Fibroblast of mammary gland (primary cell): ENCODE results near the gene COX7C.
"Not testable (repeated sequence)": the region's sequence is repeated elsewhere in the genome, so short reads cannot be mapped to it uniquely, and the experiment has no call there.

ENCODE experiments used
- DNase-seq: peaks from one replicate; pipeline ENCODE4 v3.0.0-alpha.2; 2010; ENCODE audit warnings: low read depth
- H3K4me3 ChIP-seq: 2 replicates; pipeline ENCODE4 v1.5.1; 2011; ENCODE audit warnings: low read depth, mild to moderate bottlenecking, low read length, moderate library complexity; ENCODE audit not compliant: control insufficient read depth
- TF ChIP-seq, protein P1 (sequence below): conservative IDR thresholded peaks from 2 replicates; pipeline ENCODE4 v1.5.1; 2011; ENCODE audit warnings: low read depth, low read length, inconsistent platforms; ENCODE audit not compliant: control insufficient read depth, insufficient read depth

Gene COX7C

DNA sequence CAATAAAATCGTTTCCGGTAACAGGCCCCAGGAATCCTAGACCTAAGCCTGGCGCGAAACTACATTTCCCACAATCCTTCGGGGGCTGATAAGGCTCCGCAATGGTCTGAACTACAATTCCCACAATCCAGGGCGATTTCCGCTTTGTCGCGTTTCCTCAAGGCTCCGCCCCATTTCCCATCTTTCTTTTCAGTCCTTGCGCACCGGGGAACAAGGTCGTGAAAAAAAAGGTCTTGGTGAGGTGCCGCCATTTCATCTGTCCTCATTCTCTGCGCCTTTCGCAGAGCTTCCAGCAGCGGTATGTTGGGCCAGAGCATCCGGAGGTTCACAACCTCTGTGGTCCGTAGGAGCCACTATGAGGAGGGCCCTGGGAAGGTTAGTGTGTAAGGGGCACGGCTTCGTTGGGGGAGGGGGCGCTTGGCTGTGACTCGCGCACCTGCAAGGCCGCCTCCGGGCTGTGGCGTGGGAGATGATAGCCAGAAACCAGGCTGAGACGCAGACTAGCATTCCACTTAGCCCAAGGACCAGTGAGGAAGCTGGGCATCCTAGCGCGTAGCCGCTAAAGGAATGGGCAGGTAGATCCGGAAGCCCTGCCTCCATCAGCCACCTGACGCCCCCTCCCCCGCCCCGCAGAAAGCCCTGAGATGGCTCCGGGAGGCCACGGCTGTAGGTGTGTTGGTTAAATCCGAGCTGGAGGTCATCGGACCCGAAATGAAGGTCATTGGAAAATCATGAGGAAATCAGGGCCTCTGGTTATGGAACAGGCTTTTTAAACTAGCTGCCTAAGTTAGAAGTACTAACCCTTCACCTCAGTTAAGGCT is at the start of gene COX7C:
Gene COX7C, plus strand, starts transcription at position 186 of the 821 bp plus-strand sequence. Its CDS starts 115 bp downstream, at position 301.
- peak within 1 kb of the TSS; percentile 99 for H3K4me3 ChIP-seq
- peak; percentile 96 for DNase-seq
- TF ChIP-seq, protein P1, sequence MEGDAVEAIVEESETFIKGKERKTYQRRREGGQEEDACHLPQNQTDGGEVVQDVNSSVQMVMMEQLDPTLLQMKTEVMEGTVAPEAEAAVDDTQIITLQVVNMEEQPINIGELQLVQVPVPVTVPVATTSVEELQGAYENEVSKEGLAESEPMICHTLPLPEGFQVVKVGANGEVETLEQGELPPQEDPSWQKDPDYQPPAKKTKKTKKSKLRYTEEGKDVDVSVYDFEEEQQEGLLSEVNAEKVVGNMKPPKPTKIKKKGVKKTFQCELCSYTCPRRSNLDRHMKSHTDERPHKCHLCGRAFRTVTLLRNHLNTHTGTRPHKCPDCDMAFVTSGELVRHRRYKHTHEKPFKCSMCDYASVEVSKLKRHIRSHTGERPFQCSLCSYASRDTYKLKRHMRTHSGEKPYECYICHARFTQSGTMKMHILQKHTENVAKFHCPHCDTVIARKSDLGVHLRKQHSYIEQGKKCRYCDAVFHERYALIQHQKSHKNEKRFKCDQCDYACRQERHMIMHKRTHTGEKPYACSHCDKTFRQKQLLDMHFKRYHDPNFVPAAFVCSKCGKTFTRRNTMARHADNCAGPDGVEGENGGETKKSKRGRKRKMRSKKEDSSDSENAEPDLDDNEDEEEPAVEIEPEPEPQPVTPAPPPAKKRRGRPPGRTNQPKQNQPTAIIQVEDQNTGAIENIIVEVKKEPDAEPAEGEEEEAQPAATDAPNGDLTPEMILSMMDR = no peak

- DNase-seq, H3K4me3 ChIP-seq: not testable (repeated sequence)
Measured at GRCh38 chr5:86569522-86570426, 48.0 kb upstream of the COX7C start.

GRCh38 chr5:86570427-86571083 is 47.2 kb upstream of the COX7C start:
- DNase-seq = no peak
- H3K4me3 ChIP-seq = no peak overlapping the region
- TF ChIP-seq, protein P1 = no peak

GRCh38 chr5:86571109-86571508 is 46.6 kb upstream of the COX7C start:
- DNase-seq, H3K4me3 ChIP-seq: not testable (repeated sequence)

GRCh38 chr5:86572825-86573517 is 44.8 kb upstream of the COX7C start:
- TF ChIP-seq, protein P1 = no peak
- no peak overlapping the region for H3K4me3 ChIP-seq
- DNase-seq = no peak

DNA sequence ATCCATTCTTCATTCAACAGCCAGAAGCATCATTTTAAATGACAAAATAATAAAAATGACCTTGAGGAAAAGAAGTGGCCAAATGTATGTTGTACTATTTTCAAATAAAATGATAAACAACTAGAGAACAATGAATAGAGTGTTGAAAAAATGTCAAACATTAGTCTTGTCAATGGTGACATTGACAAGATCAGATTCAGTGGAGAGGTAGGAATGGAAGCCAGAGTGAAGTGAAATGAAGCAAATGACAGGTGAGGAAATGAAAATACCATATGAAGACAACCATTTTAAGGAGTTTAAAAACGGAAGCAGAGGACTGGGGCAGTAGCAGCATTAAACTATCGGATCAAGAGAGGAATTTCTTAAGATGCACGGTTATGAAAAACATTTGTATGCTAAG is 38.2 kb upstream of the COX7C start:
- DNase-seq = no peak
- TF ChIP-seq, protein P1 = no peak

DNA sequence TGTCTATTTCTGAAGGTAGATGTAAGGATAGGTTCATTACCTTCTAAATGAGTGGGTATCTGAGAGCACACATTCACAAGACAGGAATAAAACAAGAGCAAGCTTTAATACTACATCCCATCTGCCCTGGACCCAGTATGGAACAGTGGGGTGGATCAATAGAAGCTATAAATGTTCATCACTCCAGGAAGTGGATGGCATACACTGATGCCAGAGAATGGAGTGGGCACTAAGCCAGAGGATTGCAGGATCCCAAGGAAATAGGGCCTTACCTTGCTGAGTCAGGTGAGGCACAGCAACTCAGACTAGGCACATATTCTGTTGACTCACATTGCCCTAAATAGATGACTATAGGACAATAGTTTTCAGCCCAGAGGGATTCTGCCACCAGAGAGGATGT is 21.3 kb upstream of the COX7C start:
- no peak overlapping the region for H3K4me3 ChIP-seq
- DNase-seq = no peak
- TF ChIP-seq, protein P1 = no peak

More for the DNA sequence above, 38.2 kb upstream of the COX7C start:
- no peak overlapping the region for H3K4me3 ChIP-seq
